HG02610 (cell line): Measurements from ENCODE around the gene DIDO1.

Experiments used
- ATAC-seq: cut with Tn5 transposase; IDR thresholded peaks from one replicate; pipeline ENCODE4 v1.9.1; 2021; ENCODE audit warnings: mild to moderate bottlenecking, moderate library complexity; ENCODE audit not compliant: unreplicated experiment

DIDO1 gene

GRCh38 chr20:62926229-62927127 is at the start of gene DIDO1:
DIDO1 (minus strand) TSS chr20:62926505.
- peak; percentile 67 for ATAC-seq

- ATAC-seq, result no peak
Measured at GRCh38 chr20:62975251-62975760, 49.0 kb upstream of the DIDO1 start.

DNA sequence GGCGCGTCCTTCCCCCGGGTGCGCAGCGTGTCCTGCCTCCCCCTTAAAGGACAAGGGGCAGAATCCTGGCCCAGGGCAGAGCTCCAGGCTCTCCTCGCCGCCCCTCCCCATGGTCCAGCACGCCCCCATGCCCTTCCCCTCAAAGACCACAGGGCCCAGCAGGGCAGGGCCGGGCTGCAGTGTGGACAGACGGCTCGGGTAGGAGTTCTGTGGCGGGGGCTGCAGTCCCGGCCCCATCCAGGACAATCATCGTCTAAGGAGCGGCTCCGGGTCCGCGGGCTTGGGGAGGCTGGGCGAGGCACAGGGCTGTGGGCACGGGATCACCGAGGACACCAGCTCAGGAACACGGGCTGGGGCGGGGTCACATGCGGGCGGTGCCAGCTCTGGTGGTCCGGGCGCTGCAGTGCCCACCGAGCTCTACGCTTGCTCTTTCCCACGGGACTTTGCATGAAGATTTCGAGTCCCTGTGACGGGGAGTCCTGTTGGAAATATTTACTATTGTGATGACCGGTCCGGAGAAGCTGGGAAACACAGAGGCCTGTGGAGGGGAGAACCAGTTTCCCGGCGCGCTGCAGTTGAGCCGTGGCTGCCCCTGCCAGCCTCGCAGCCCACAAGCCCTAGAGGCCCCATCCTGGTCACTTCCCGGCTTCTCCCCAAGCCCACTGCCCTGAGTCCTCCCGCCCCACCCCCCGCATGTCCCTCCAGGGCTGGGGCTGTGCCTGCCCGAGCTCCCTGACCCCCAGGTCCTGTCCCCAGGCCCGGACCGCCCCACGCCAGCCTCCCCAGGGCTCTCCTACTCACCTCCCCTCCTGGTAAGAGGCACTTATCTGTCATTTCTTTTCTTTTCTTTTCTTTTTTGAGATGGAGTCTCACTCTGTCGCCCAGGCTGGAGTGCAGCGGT is 46.8 kb upstream of the DIDO1 start:
- ATAC-seq, result no peak

DNA sequence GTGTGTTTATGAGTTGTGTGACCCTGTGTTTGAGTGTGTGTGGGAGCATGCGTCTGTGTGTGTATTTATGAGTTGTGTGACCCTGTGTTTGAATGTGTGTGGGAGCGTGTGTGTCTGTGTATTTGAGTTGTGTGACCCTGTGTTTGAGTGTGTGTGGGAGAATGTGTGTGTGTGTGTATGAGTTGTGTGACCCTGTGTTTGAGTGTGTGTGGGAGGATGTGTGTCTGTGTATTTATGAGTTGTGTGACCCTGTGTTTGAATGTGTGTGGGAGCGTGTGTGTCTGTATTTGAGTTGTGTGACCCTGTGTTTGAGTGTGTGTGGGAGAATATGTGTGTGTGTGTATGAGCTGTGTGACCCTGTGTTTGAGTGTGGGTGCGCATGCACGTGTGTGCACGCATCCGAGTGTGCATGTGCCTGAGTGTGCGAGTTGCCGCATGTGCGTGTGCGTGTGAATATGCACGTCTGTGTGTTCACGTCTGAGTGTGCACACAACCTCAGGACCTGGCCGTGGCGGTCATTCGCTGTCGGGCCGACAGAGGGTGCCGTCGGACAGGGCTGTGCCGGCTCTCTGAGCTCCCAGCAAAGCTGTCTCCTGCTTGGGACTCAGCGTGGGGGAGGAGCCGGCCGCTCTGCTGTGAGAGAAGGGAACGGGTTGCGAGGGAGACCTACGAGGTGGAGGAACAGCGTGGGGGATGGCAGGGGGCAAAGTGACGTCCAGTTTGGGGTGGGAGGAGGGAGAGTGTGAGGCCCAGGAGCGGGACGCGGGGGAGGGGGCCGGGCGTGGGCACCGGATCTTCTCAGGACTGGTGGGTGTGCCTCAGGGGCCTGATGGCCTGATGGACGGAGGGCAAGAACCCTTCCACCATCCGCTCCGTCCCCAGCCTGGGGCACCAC is 45.9 kb upstream of the DIDO1 start:
- ATAC-seq, result peak; percentile 45

- ATAC-seq, result no peak
Measured at GRCh38 chr20:62971211-62971949, 45.1 kb upstream of the DIDO1 start.

- ATAC-seq, result no peak
Measured at GRCh38 chr20:62970307-62971210, 44.3 kb upstream of the DIDO1 start.

DNA sequence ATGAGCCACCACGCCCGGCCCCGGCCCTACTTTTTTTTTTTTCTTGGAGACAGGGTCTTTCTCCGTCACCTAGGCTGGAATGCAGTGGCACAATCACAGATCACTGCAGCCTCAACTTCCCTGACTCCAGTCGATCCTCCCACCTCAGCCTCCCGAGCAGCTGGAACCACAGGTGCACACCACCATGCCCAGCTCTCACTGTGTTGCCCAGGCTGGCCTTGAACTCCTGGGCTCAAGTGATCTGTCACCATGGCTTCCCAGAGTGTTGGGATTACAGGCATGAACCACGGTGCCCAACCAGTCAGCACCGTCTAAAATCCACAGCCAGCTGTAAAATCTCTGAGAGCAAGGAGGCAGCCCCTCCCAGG is 43.6 kb upstream of the DIDO1 start:
- no peak for ATAC-seq

GRCh38 chr20:62969179-62969760 is 43.0 kb upstream of the DIDO1 start:
- no peak for ATAC-seq

DNA sequence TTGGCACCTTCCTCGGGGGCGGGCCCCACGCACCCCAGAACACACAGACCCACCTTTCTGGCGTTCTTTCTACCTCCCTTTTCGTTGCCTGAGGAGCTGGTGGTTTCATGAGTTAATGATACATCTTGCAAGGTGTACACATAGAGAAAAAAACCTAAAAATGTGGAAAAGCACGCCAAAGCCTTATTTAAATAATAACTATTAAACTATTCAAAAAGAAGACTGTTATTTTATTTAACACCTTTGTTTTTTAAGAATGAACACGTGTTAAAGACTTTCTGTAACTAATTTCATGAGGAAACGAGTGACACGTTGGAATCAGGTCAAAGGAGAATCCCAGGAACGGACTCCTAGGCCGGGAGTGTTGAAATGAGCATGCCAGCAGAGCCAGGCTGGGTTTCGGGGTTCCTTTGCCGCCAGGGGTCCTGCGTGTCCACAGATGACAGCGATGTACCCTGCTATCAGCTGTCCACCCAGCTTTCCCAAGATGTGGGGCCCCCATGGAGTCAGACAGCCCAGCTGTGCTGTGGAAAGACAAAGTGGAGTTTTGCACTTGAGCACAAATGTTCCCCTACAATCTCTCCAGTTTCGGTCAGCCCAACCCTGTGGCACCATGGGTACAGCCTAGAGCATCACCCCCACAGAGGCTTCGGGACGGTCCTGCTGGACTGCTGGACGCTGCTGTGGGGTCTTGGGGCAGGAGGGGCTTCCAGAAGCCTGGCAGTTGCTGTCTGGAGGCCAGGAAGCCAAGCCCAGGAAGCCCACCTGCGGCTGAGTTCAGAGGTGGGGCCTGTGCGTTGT is 42.3 kb upstream of the DIDO1 start:
- ATAC-seq, result no peak

DNA sequence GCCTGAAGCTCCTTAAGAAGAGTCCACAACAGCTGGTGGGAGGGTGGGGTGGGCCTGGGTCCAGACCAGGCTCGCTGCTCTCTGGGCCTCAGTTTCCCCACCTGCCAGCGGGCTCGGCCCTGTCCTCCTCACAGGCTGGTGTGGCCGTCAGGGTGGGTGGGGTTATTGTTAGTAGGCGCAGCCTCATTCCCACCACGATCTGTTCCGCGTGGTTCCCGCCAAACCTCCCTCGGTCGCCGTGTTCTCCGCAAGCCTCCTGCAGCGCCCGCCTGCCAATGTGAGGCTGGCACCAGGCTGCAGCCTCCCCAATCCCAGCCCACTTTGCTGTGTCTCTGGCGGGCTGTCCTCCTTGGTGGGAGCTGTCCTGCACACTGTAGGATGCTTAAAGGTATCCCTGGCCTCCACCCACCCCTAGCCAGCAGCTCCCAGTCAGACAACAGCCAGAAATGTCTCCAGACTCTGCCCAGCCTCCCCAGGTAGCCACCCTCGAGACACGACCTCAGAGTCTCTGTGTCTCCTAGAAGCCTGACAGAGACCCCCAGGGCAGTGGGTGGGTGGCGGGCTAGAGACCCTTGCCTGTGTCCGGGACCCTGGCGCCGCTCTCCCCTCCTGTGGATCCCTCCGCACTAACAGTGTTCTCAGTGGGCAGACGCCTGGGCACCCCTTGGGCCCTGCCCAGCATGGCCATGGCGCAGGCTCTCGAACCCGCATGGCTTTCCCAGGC is 41.5 kb upstream of the DIDO1 start:
- ATAC-seq, result no peak

DNA sequence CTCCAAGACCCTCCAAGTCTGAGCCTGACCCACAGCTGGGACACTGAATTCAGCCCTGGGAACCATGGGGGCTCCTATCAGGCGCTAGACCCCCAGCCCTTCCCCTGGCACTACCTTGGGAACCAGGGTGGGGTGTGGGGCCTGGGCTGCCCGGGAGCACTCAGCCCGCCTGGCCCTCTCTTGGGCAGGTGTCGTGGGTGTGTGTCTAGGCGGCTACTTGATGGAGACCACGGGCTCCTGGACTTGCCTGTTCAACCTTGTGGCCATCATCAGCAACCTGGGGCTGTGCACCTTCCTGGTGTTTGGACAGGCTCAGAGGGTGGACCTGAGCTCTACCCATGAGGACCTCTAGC is 40.8 kb upstream of the DIDO1 start:
- ATAC-seq, result no peak

- no peak for ATAC-seq
Measured at GRCh38 chr20:62966212-62967148, 40.2 kb upstream of the DIDO1 start.

DNA sequence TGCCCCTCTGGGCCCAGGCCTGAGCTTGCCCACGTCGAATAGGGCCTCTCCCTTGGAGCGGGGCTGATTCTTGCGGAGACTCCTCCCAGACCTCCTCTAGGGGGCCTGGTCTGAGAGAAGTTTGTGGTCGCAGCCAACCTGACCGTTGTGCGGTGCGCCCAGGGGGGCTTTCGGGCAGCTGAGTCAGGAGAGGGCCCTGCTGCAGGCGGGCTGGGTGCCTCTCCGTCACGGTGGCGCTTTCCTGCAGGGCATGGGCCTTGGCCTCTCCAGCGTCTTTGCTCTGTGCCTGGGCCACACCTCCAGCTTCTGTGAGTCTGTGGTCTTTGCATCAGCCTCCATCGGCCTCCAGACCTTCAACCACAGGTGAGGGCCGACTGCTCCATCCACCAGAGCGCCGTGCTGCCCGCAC is 39.1 kb upstream of the DIDO1 start:
- ATAC-seq, result no peak

DNA sequence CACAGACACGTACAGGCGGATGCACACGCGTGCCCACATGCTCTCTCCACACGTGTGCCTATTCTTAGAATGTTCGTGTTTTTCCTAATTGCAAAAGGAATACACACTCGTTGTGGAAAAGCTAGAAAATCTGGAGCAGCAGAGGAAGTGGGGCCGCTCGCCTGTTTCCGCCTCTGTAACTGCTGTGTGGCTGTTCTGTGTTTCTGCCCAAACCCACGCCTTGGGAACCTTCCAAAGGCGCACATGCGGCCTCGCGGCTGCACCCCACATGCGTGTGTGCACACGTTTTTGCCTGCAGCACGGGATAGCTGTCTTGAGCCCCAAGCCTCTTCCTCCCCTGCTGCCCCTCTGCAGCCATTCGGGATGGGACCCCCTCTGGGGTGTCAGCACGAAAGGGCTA is 38.4 kb upstream of the DIDO1 start:
- ATAC-seq, result no peak

- no peak for ATAC-seq
Measured at GRCh38 chr20:62963614-62964397, 37.5 kb upstream of the DIDO1 start.
